Fibroblast of skin of scalp (primary cell): ENCODE results near the gene CGNL1.
A peak's percentile ranks its signal among the peaks of the same experiment; 100 is the strongest.

Experiments used
- DNase-seq: peaks from one replicate; pipeline ENCODE4 v3.0.0-alpha.2; 2013

CGNL1 gene

GRCh38 chr15:57529748-57530147, 153.4 kb downstream of the CGNL1 start:
- no peak for DNase-seq

- no peak for DNase-seq
These were observed 156.6 kb downstream of the CGNL1 start for GRCh38 chr15:57532731-57533447.

GRCh38 chr15:57533448-57533799, 157.1 kb downstream of the CGNL1 start:
- no peak for DNase-seq

GRCh38 chr15:57534281-57534680, 158.0 kb downstream of the CGNL1 start:
- no peak for DNase-seq

- DNase-seq: peak; percentile 90
These were observed 160.8 kb downstream of the CGNL1 start for GRCh38 chr15:57537072-57537471.

- DNase-seq: no peak
These were observed 161.4 kb downstream of the CGNL1 start for GRCh38 chr15:57537488-57538264.

GRCh38 chr15:57538265-57538529, 161.9 kb downstream of the CGNL1 start:
- no peak for DNase-seq

- no peak for DNase-seq
These were observed 162.5 kb downstream of the CGNL1 start for GRCh38 chr15:57538821-57539220.

GRCh38 chr15:57540211-57540610, 163.9 kb downstream of the CGNL1 start:
- DNase-seq: no peak

GRCh38 chr15:57540736-57541135, 164.4 kb downstream of the CGNL1 start:
- DNase-seq: no peak

- no peak for DNase-seq
These were observed 165.0 kb downstream of the CGNL1 start for GRCh38 chr15:57541271-57541670.

- peak; percentile 70 for DNase-seq
These were observed 165.7 kb downstream of the CGNL1 start for GRCh38 chr15:57541805-57542504.

GRCh38 chr15:57542505-57542817, 166.2 kb downstream of the CGNL1 start:
- DNase-seq: no peak

GRCh38 chr15:57544848-57545480, 168.7 kb downstream of the CGNL1 start:
- no peak for DNase-seq

- no peak for DNase-seq
These were observed 169.7 kb downstream of the CGNL1 start for GRCh38 chr15:57545995-57546394.

GRCh38 chr15:57547243-57547755, 171.0 kb downstream of the CGNL1 start:
- DNase-seq: no peak

- no peak for DNase-seq
These were observed 172.0 kb downstream of the CGNL1 start for GRCh38 chr15:57548351-57548750.

GRCh38 chr15:57548835-57549234, 172.5 kb downstream of the CGNL1 start:
- DNase-seq: no peak

GRCh38 chr15:57549935-57550334, 173.6 kb downstream of the CGNL1 start:
- no peak for DNase-seq

GRCh38 chr15:57550640-57551039, 174.3 kb downstream of the CGNL1 start:
- no peak for DNase-seq

GRCh38 chr15:57551715-57552677, 175.7 kb downstream of the CGNL1 start:
- DNase-seq: peak; percentile 85
